GM23248 (cell line): ENCODE data around the gene MSH3.

Source experiments
- EZH2 ChIP-seq: fragments of 200-600 bp; sonication (generic); IDR thresholded peaks from 2 replicates; pipeline ENCODE4 v1.6.1; 2018; ENCODE audit warnings: antibody characterized with exemption, mild to moderate bottlenecking; ENCODE audit not compliant: insufficient read depth, poor library complexity, severe bottlenecking
- EZH2phosphoT487 ChIP-seq: fragments of 200-600 bp; sonication (generic); IDR thresholded peaks from 2 replicates; pipeline ENCODE4 v1.6.1; 2018; ENCODE audit warnings: antibody characterized with exemption, moderate library complexity, mild to moderate bottlenecking, low read depth; ENCODE audit not compliant: insufficient read depth

DNA sequence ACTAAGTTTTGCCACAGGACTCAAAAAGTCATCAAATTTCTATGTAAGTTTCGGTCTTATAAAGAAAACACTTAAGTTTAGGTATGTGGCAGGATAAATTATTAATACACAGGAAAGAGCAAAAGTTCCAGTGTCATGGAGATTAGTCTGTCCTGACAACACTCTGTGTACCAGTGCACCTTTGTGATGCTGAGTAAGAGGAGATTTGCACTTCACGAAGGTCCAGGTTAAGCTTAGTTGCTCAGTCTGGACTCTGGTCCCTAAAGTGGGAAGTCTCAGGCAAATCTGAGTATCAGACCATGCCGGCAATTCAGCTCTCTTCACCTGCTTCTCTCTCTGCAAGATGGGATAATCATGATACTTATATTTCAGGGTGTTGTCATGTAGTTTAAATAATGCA lies 166.2 kb downstream of the MSH3 start:
- no peak for TF ChIP-seq EZH2phosphoT487
- no peak for TF ChIP-seq EZH2
